H1 (cell line): ENCODE data around the gene SCN2B. TPM values are rescaled to one million over a fixed set of nuclear protein-coding genes. Genes with fewer than 3 reads are reported as not detected.

Experiments
- CTCF ChIA-PET: fragments of 300-600 bp; sonication (Branson Sonifier 250); formaldehyde crosslinking; loops from one replicate; lab custom pipeline; 2021; ENCODE audit not compliant: partially characterized antibody; lab: Charles Lee
- POLR2A ChIA-PET: fragments of 300-600 bp; sonication (Branson Sonifier 250); formaldehyde crosslinking; loops from one replicate; lab custom pipeline; 2021; ENCODE audit warnings: inconsistent platforms; ENCODE audit not compliant: partially characterized antibody; lab: Charles Lee
- DNase-seq, 2 experiments: peaks; one replicate each; pipeline versions ENCODE4 v3.0.0 to v3.0.0-alpha.2; 2010 to 2022; ENCODE audit warnings: low spot score in 2 of 2, low read depth in 1 of 2, mixed read lengths in 1 of 2
- FAIRE-seq: peaks from 2 replicates; lab custom pipeline; 2011; peaks lifted over from hg19 to GRCh38; lab: Jason Lieb, UNC
- H2AFZ ChIP-seq: 2 replicates; pipeline ENCODE4 v1.8.1; 2012; ENCODE audit warnings: low read length, inconsistent platforms
- H2AK5ac ChIP-seq: 2 replicates; pipeline ENCODE4 v1.6.1; 2013; ENCODE audit warnings: low read depth, low read length
- H2BK120ac ChIP-seq: replicated peaks from 2 replicates; pipeline ENCODE3; 2013; ENCODE audit warnings: low read depth, low read length, inconsistent platforms
- H2BK12ac ChIP-seq: 2 replicates; pipeline ENCODE4 v1.6.1; 2013; ENCODE audit warnings: low read depth, low read length
- H2BK15ac ChIP-seq: 2 replicates; pipeline ENCODE4 v1.6.1; 2013; ENCODE audit warnings: low read length
- H2BK20ac ChIP-seq: 2 replicates; pipeline ENCODE4 v1.6.1; 2013; ENCODE audit warnings: low read length
- H2BK5ac ChIP-seq: 2 replicates; pipeline ENCODE4 v1.6.1; 2013; ENCODE audit warnings: low read depth, low read length
- H3K14ac ChIP-seq: 2 replicates; pipeline ENCODE4 v1.6.1; 2013; ENCODE audit warnings: inconsistent platforms; ENCODE audit not compliant: insufficient read length
- H3K18ac ChIP-seq: 2 replicates; pipeline ENCODE4 v1.6.1; 2013; ENCODE audit warnings: low read length; ENCODE audit errors: extremely low read depth
- H3K23ac ChIP-seq: 2 replicates; pipeline ENCODE4 v1.6.1; 2013; ENCODE audit warnings: inconsistent platforms; ENCODE audit not compliant: insufficient read length
- H3K23me2 ChIP-seq: 2 replicates; pipeline ENCODE4 v1.6.1; 2013; ENCODE audit warnings: low read depth, low read length
- H3K27ac ChIP-seq: 2 replicates; pipeline ENCODE4 v1.6.1; 2011; ENCODE audit warnings: low read depth, low read length, inconsistent platforms
- H3K27me3 ChIP-seq, 4 experiments: replicated peaks in 1 of 4; 1 replicate in 1 of 4; 2 replicates in 3 of 4; pipeline versions ENCODE4 v1.6.1 to v1.8.1; 2011 to 2013; ENCODE audit warnings: low read length in 3 of 4, mild to moderate bottlenecking in 3 of 4, inconsistent platforms in 2 of 4, mixed read lengths in 2 of 4, moderate library complexity in 1 of 4; ENCODE audit not compliant: control insufficient read depth in 3 of 4, insufficient read depth in 3 of 4; ENCODE audit errors: extremely low read depth in 1 of 4
- H3K36me3 ChIP-seq, 4 experiments: 2 replicates each; pipeline versions ENCODE4 v1.6.1 to v1.8.1; 2011 to 2013; ENCODE audit warnings: mild to moderate bottlenecking in 4 of 4, low read length in 3 of 4, moderate library complexity in 2 of 4, control low read depth in 1 of 4, inconsistent platforms in 1 of 4; ENCODE audit not compliant: insufficient read depth in 4 of 4, control insufficient read depth in 2 of 4
- H3K4ac ChIP-seq: replicated peaks from 2 replicates; pipeline ENCODE3; 2013; ENCODE audit warnings: low read length, low read depth, mixed read lengths, inconsistent platforms; ENCODE audit not compliant: insufficient read length
- H3K4me1 ChIP-seq, 4 experiments: replicated peaks in 1 of 4; 1 replicate in 1 of 4; 2 replicates in 3 of 4; pipeline versions ENCODE4 v1.6.1 to v1.8.1; 2011 to 2013; ENCODE audit warnings: low read length in 3 of 4, inconsistent platforms in 2 of 4, mixed read lengths in 1 of 4; ENCODE audit not compliant: insufficient read depth in 4 of 4, control insufficient read depth in 3 of 4
- H3K4me2 ChIP-seq, 2 experiments: 2 replicates each; pipeline versions ENCODE4 v1.6.1 to v1.8.1; 2011 to 2013; ENCODE audit warnings: low read depth in 2 of 2, low read length in 2 of 2, control low read depth in 1 of 2, inconsistent platforms in 1 of 2, mild to moderate bottlenecking in 1 of 2; ENCODE audit not compliant: insufficient read depth in 1 of 2
- H3K4me3 ChIP-seq, 4 experiments: fragments of 200-600, 300-600 bp in 1 of 4; sonication (generic), shearing (Covaris generic), sonication (Bioruptor Twin) in 1 of 4; 2 replicates each; pipeline versions ENCODE4 v1.5.1 to v1.8.1; 2011 to 2016; ENCODE audit warnings: low read length in 4 of 4, low read depth in 3 of 4, control low read depth in 2 of 4, inconsistent platforms in 2 of 4, mild to moderate bottlenecking in 2 of 4, mixed read lengths in 1 of 4, moderate library complexity in 1 of 4; ENCODE audit not compliant: insufficient read depth in 2 of 4; ENCODE audit errors: extremely low read depth in 1 of 4
- H3K56ac ChIP-seq: replicated peaks from 2 replicates; pipeline ENCODE3; 2013; ENCODE audit warnings: low read depth, mild to moderate bottlenecking, mixed read lengths, low read length, inconsistent platforms; ENCODE audit not compliant: insufficient read length
- H3K79me1 ChIP-seq: 2 replicates; pipeline ENCODE4 v1.6.1; 2013; ENCODE audit warnings: low read depth, low read length, control low read depth
- H3K79me2 ChIP-seq, 2 experiments: 2 replicates each; pipeline versions ENCODE4 v1.6.1 to v1.8.1; 2012 to 2013; ENCODE audit warnings: low read length in 2 of 2, mild to moderate bottlenecking in 2 of 2, inconsistent platforms in 1 of 2; ENCODE audit not compliant: insufficient read depth in 2 of 2, control insufficient read depth in 1 of 2
- H3K9ac ChIP-seq, 4 experiments: replicated peaks in 1 of 4; 1 replicate in 1 of 4; 2 replicates in 3 of 4; pipeline versions ENCODE4 v1.6.1 to v1.8.1; 2011 to 2013; ENCODE audit warnings: low read depth in 3 of 4, low read length in 3 of 4, control low read depth in 2 of 4, mild to moderate bottlenecking in 2 of 4, moderate library complexity in 2 of 4, inconsistent platforms in 1 of 4; ENCODE audit errors: extremely low read depth in 1 of 4
- H3K9me3 ChIP-seq, 2 experiments: 2 replicates each; pipeline versions ENCODE4 v1.6.1 to v1.8.1; 2012 to 2013; ENCODE audit warnings: mild to moderate bottlenecking in 2 of 2, moderate library complexity in 2 of 2, control low read depth in 1 of 2, inconsistent platforms in 1 of 2, low read depth in 1 of 2, low read length in 1 of 2, mixed read lengths in 1 of 2; ENCODE audit not compliant: insufficient read depth in 2 of 2
- H4K20me1 ChIP-seq, 2 experiments: replicated peaks in 1 of 2; 2 replicates each; pipeline versions ENCODE3 to v1.8.1; 2011 to 2013; ENCODE audit warnings: inconsistent platforms in 2 of 2, low read length in 2 of 2, mild to moderate bottlenecking in 1 of 2; ENCODE audit not compliant: insufficient read depth in 2 of 2, control insufficient read depth in 1 of 2
- H4K5ac ChIP-seq: 2 replicates; pipeline ENCODE4 v1.6.1; 2013; ENCODE audit warnings: low read length, low read depth, mixed read lengths, inconsistent platforms; ENCODE audit not compliant: insufficient read length
- H4K8ac ChIP-seq: 2 replicates; pipeline ENCODE4 v1.8.0; 2013; ENCODE audit warnings: mild to moderate bottlenecking, moderate library complexity, low read length, inconsistent platforms; ENCODE audit not compliant: insufficient read depth; ENCODE audit errors: extremely low read depth
- H4K91ac ChIP-seq: replicated peaks from 2 replicates; pipeline ENCODE3; 2013; ENCODE audit warnings: low read length, mixed read lengths, inconsistent platforms; ENCODE audit not compliant: insufficient read length
- EZH2 ChIP-seq: fragments of 200-600 bp; sonication (generic); IDR thresholded peaks from 2 replicates; pipeline ENCODE4 v1.7.1; 2012; ENCODE audit warnings: low read depth, mild to moderate bottlenecking, moderate library complexity, low read length, inconsistent platforms; ENCODE audit not compliant: severe bottlenecking
- HDAC2 ChIP-seq, 2 experiments: fragments of 300-600 bp in 1 of 2; sonication (generic) in 1 of 2; IDR thresholded peaks; 2 replicates each; pipeline ENCODE4 v1.6.1; 2011 to 2012; ENCODE audit warnings: low read depth in 2 of 2, low read length in 2 of 2, mild to moderate bottlenecking in 2 of 2, moderate library complexity in 2 of 2, borderline replicate concordance in 1 of 2, inconsistent platforms in 1 of 2
- KDM4A ChIP-seq: IDR thresholded peaks from one replicate; pipeline ENCODE4 v1.7.1; 2012; ENCODE audit warnings: low read depth, mild to moderate bottlenecking, moderate library complexity, low read length, inconsistent platforms; ENCODE audit not compliant: severe bottlenecking
- POLR2AphosphoS5 ChIP-seq: IDR thresholded peaks from 2 replicates; pipeline ENCODE4 v1.6.1; 2011; ENCODE audit warnings: low read depth, low read length
- RNF2 ChIP-seq: fragments of 200-900, 300-1000 bp; sonication (generic); IDR thresholded peaks from 2 replicates; pipeline ENCODE4 v1.7.1; 2016; ENCODE audit warnings: borderline replicate concordance, low read depth, mild to moderate bottlenecking, antibody characterized with exemption, low read length; ENCODE audit not compliant: poor library complexity, severe bottlenecking; ENCODE audit errors: missing control alignments
- SUZ12 ChIP-seq: fragments of 200-600 bp; sonication (generic); IDR thresholded peaks from 2 replicates; pipeline ENCODE4 v1.6.1; 2012; ENCODE audit warnings: mild to moderate bottlenecking, inconsistent platforms, low read length, moderate library complexity, mixed read lengths
- ZNF274 ChIP-seq: IDR thresholded peaks from 2 replicates; pipeline ENCODE4 v1.7.0; 2012; ENCODE audit warnings: low read length, borderline replicate concordance; ENCODE audit errors: extremely low read depth
- WGBS, 2 experiments: shearing (Covaris generic) in 1 of 2; methylation state at CpG; one replicate each; pipeline versions ENCODE4 v1.1.6 to v1.1.7; 2013 to 2015; ENCODE audit warnings: low lambda C conversion rate in 2 of 2, mixed read lengths in 2 of 2, inconsistent platforms in 1 of 2, low coverage in 1 of 2, missing lambda C conversion rate in 1 of 2; ENCODE audit not compliant: insufficient replicate concordance in 2 of 2, insufficient coverage in 1 of 2, insufficient read length in 1 of 2; ENCODE audit errors: extremely low coverage in 1 of 2, missing lambda C conversion rate in 1 of 2; 5-methylcytosine and 5-hydroxymethylcytosine counted together
- polyA plus RNA-seq, 7 experiments: library from polyadenylated mRNA; depleted of rRNA in 3 of 7; stranded (reverse) in 5 of 7; unstranded in 2 of 7; fragments of >200 nt in 5 of 7; fragments of 200-250 nt in 2 of 7; gene quantifications; 1 replicate in 5 of 7; 2 replicates in 1 of 7; 4 replicates in 1 of 7; pipeline versions ENCODE4 v1.2.1 to v1.2.3, GENCODE V29; 2011 to 2013; ENCODE audit warnings: missing spikeins in 2 of 7, mixed read lengths in 2 of 7
- total RNA-seq: library from RNA; stranded (reverse); fragmentation: NEBNext Ultra II Directional; extraction: Animal tissue kit (Norgen Biotek cat#: 25700); gene quantifications from 2 replicates; pipeline ENCODE4 v1.2.1, GENCODE V29; 2021
- TF ChIP-seq, protein P1 (sequence below): IDR thresholded peaks from 2 replicates; pipeline ENCODE4 v1.6.1; 2012; ENCODE audit warnings: inconsistent platforms

SCN2B gene
- total and polyA plus RNA-seq, 2 of the 8 experiments (the other 6 are each of a cell fraction or from before 2014, with no cell fraction given), result 0.14 to 0.24 TPM

DNA sequence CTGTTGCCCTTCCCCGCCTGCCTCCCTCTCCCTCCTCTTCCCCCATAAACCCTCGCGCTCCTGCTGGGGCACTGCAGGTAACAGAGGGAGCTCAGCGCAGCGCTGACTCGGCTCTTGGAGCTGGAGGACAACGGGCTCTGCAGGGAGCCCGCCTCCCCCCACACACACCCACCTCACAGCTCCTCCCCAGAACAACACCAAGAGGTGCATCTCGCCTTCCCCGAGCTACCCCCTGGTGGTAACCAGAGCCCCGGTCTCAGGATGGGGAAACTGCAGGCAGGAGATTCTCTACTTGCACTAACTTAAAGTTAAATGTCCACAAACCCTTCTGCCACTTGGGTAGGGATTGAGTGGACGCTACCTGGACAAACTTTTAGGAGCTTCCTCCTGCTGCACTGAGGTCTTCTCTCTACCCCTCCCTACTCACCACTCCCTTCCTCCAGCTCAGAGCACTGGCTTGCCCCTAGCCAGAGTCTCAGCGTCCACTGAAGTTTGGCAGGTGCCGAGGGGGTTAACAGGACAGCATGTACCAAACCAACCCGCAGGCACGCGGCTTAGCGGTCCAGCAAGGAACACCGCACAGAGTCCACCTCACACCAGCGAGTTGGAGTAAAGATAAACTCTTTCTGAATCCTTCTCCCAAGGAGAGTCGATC, 19.8 kb downstream of the SCN2B start:
- Histone ChIP-seq H3K79me1 (no peaks in the 10 kb centered on the region), H3K36me3 (no peaks in the 10 kb centered on the region), H4K5ac (no peak overlapping the region), H3K4me1 (peaks cover 4 to 53% (median 39%) of the 10 kb centered on the region in 4 experiments), H3K4me3 (peak overlapping the region; percentile 14 to 56 (median 32); a peak in 7 of 8 replicates), H3K56ac (no peak overlapping the region), H3K79me2 (no peaks in the 10 kb centered on the region), H2BK12ac (peak overlapping the region; percentile 87; the same call in 1 of the 2 replicates), H3K27me3 (peaks cover 26 to 79% (median 71%) of the 10 kb centered on the region in 4 experiments), H4K91ac (no peak overlapping the region), H3K23ac (no peak overlapping the region), H2AK5ac (no peak overlapping the region), H3K18ac (0 out of 2 replicates have a peak overlapping the region, but pooled peaks have one; percentile 26), H4K20me1 (no peaks in the 10 kb centered on the region), H3K4me2 (peak overlapping the region; percentile 76 to 91), H2AFZ (0 out of 2 replicates have a peak overlapping the region, but pooled peaks have one; percentile 27), H4K8ac (no peak overlapping the region), H3K23me2 (peaks cover 27% of the 10 kb centered on the region), H3K27ac (no peak overlapping the region), H3K9ac (no peak overlapping the region), H2BK20ac (no peak overlapping the region), H2BK15ac (no peak overlapping the region; the same call in 1 of the 2 replicates), H3K4ac (no peak overlapping the region), H3K14ac (no peak overlapping the region), H2BK5ac (peak overlapping the region; percentile 12; the same call in 1 of the 2 replicates), H3K9me3 (no peaks in the 10 kb centered on the region), H2BK120ac (no peak overlapping the region)
- no peak for FAIRE-seq
- ChIA-PET POLR2A (interaction anchor here (1.0 to 3.3 kb wide), 7 partner anchors 8 to 24 kb away, joined by 3 to 16 read pairs (median 5); no protein-coding TSS in a partner anchor), CTCF (interaction anchor here (0.7 to 7.4 kb wide), 11 partner anchors 9 to 196 kb away, joined by 3 to 170 read pairs (median 7); partner anchors contain the start of gene SCN2B)
- TF ChIP-seq KDM4A, result no peak
- peak; percentile 62 for TF ChIP-seq EZH2
- no peak for TF ChIP-seq HDAC2 (IDR thresholded peaks at IDR 0.05; ENCODE audit: borderline replicate concordance in 1 of 2, low read depth in 2 of 2, low read length in 2 of 2)
- TF ChIP-seq ZNF274, result no peak
- no peak for TF ChIP-seq POLR2AphosphoS5
- TF ChIP-seq SUZ12, result peak; percentile 50; the same call in 1 of the 2 replicates
- TF ChIP-seq RNF2, result peak; percentile 29
- TF ChIP-seq, protein P1, sequence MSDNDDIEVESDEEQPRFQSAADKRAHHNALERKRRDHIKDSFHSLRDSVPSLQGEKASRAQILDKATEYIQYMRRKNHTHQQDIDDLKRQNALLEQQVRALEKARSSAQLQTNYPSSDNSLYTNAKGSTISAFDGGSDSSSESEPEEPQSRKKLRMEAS, result peak; percentile 54
- WGBS, 2 experiments, result 5% methylated on average over 14 of the region's 21 CpGs; no CpG with 5 or more reads in 1 of the 2 experiments
- no peak for DNase-seq
